ENCODE results near the gene ABCC1. TPM values are rescaled to one million over a fixed set of nuclear protein-coding genes. Genes with fewer than 3 reads are reported as not detected.
A peak's percentile ranks its signal among the peaks of the same experiment; 100 is the strongest.

Gene ABCC1
- total RNA-seq, 3 donors from 2014 or later: 13.8 to 40.0 (median 25.5) TPM

DNA sequence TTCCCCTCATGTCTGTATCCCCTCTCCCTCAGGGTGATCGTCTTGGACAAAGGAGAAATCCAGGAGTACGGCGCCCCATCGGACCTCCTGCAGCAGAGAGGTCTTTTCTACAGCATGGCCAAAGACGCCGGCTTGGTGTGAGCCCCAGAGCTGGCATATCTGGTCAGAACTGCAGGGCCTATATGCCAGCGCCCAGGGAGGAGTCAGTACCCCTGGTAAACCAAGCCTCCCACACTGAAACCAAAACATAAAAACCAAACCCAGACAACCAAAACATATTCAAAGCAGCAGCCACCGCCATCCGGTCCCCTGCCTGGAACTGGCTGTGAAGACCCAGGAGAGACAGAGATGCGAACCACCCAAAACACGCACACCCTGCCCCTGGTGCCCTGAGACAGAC is 191.7 kb downstream of the ABCC1 start:
- DNase-seq (no peak), ATAC-seq (no peak)
- H3K9me3 ChIP-seq: no peaks in the 10 kb centered on the region
- H3K4me1 ChIP-seq (ENCODE audit: low read depth): no peaks in the 10 kb centered on the region
- intact Hi-C loops (cut with DNase I, micrococcal nuclease): loop anchor here in 1 of 2 donors (5.0 kb wide), 1 partner anchor 51 kb away; no protein-coding TSS in a partner anchor
- TF ChIP-seq, protein P1, sequence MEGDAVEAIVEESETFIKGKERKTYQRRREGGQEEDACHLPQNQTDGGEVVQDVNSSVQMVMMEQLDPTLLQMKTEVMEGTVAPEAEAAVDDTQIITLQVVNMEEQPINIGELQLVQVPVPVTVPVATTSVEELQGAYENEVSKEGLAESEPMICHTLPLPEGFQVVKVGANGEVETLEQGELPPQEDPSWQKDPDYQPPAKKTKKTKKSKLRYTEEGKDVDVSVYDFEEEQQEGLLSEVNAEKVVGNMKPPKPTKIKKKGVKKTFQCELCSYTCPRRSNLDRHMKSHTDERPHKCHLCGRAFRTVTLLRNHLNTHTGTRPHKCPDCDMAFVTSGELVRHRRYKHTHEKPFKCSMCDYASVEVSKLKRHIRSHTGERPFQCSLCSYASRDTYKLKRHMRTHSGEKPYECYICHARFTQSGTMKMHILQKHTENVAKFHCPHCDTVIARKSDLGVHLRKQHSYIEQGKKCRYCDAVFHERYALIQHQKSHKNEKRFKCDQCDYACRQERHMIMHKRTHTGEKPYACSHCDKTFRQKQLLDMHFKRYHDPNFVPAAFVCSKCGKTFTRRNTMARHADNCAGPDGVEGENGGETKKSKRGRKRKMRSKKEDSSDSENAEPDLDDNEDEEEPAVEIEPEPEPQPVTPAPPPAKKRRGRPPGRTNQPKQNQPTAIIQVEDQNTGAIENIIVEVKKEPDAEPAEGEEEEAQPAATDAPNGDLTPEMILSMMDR (IDR thresholded peaks at IDR 0.05): no peak
- no peak overlapping the region for H3K4me3 ChIP-seq
- H3K36me3 ChIP-seq (ENCODE audit: low read depth): peaks cover 4% of the 10 kb centered on the region

DNA sequence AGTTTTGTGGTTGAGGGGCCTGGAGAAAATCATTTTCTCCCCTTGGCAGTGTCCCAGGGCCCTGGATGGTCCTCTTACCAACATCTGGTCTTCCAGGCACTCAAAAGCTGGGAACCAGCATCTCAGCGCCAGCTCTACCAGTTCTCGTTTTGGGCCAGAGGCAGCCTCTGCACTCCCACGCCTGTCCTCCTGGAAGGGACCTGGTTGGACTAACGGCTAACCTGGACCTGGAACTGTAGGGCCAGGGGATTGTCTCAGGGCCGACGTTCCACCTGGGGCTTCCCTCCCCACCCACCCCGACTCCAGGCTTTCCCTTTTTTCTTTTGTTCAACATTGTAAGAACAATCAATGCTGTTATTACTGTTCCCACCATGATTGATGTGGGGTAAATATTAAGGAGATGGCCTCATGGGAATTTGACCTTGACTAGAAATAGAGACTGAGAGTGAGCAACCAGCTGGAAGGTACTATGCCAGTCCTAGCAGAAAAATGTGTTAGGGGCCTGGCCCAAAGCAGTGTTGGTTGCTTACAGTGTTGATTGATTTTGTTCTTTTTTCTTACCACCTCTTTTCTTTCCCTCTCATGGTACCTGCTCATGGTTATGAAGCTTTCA is 192.5 kb downstream of the ABCC1 start:
- no peak overlapping the region for H3K4me3 ChIP-seq
- no peaks in the 10 kb centered on the region for H3K9me3 ChIP-seq
- ATAC-seq (no peak), DNase-seq (no peak)
- TF ChIP-seq, protein P1 (IDR thresholded peaks at IDR 0.05): no peak
- peaks cover 4% of the 10 kb centered on the region for H3K36me3 ChIP-seq (ENCODE audit: low read depth)
- intact Hi-C loops (cut with DNase I, micrococcal nuclease): loop anchor here in 1 of 2 donors (5.0 kb wide), 1 partner anchor 50 kb away; no protein-coding TSS in a partner anchor
- H3K4me1 ChIP-seq (ENCODE audit: low read depth): no peaks in the 10 kb centered on the region

DNA sequence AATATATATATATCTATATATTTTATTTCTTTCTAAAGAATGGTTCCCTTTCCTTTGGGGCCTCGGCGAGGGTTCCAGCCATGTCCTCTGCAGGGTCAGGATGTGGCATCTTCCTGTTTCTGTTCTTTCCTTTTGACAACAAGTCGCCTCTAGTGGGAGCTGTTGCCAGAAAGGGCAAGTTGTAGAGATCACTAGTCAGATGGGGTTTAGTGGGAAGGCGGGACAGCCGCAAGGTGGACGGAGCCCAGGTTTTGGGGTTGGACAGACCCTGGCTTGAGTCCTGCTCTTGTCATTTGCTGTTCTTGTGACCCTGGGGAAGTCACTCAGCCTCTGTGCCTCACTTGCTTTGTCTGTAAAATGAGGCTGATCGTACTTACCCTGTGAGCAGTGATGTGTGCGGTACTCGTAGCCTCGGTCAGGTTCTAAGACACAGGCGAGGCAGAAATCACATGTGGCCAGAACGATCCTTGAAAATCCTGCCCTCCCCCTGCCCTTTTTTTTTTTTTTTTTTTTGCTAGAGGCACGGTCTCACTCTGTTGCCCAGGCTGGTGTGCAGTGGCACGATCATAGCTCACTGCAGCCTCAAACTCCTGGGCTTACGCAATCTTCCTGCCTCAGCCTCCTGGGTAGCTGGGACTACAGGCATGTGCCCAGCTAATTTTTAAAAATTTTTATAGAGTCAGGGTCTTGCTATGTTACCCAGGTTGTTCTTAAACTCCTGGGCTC is 193.8 kb downstream of the ABCC1 start:
- peak; percentile 32 for ATAC-seq
- H3K4me3 ChIP-seq: no peak overlapping the region
- TF ChIP-seq, protein P1 (IDR thresholded peaks at IDR 0.05): no peak
- no peaks in the 10 kb centered on the region for H3K9me3 ChIP-seq
- no peaks in the 10 kb centered on the region for H3K4me1 ChIP-seq (ENCODE audit: low read depth)
- peak in 1 of 3 donors; percentile 32 for DNase-seq
- intact Hi-C loops (cut with DNase I, micrococcal nuclease): loop anchor here in 1 of 2 donors (5.0 kb wide), 1 partner anchor 49 kb away; no protein-coding TSS in a partner anchor
- H3K36me3 ChIP-seq (ENCODE audit: low read depth): peaks cover under 1% of the 10 kb centered on the region

DNA sequence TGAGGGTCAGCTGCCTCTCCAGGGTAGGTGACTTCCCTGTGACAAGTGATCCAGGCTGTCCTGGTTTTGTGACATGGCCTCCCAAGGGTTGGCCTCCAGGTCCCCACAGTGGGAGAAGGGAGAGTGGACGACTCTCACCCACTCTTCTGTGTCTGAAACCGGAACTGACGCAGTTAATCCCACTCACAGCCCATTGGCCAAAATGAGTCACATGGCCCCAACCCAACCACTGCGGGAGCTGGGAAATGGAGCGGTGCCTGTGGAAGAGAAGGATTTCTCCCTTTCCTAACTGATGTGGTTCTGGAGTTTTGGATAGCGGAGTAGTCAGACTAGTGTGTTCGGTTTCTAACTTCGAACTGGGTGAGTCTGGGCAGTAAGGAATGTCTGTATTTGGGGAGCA is 194.5 kb downstream of the ABCC1 start:
- intact Hi-C loops (cut with DNase I, micrococcal nuclease): loop anchor here in 1 of 2 donors (5.0 kb wide), 1 partner anchor 48 kb away; no protein-coding TSS in a partner anchor
- TF ChIP-seq, protein P1 (IDR thresholded peaks at IDR 0.05): no peak
- no peaks in the 10 kb centered on the region for H3K36me3 ChIP-seq (ENCODE audit: low read depth)
- H3K4me1 ChIP-seq (ENCODE audit: low read depth): no peaks in the 10 kb centered on the region
- ATAC-seq (no peak), DNase-seq (no peak)
- H3K4me3 ChIP-seq: no peak overlapping the region
- H3K9me3 ChIP-seq: no peaks in the 10 kb centered on the region

DNA sequence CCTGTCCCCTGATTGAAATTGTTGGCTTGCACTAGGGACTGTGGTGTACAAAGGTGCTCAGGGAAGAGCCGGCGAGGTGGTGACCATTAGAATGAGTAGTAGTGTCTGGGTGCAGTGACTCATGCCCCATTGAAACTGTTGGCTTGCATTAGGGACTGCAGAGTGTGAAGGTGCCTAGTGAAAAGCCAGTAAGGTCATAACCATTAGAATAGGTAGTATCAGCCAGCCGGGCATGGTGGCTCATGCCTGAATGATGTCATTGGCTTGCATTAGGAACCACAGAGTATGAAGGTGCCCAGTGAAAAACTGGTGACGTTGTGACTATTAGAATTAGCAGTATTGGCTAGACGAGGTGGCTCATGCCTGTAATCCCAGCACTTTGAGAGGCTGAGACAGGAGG is 195.0 kb downstream of the ABCC1 start:
- Histone ChIP-seq H3K4me1 (ENCODE audit: low read depth) (no peaks in the 10 kb centered on the region), H3K36me3 (ENCODE audit: low read depth) (no peaks in the 10 kb centered on the region), H3K4me3 (no peak overlapping the region), H3K9me3 (no peaks in the 10 kb centered on the region)
- DNase-seq (no peak), ATAC-seq (no peak)
- TF ChIP-seq, protein P1 (IDR thresholded peaks at IDR 0.05): no peak
- intact Hi-C loops (cut with DNase I, micrococcal nuclease): loop anchor here in 1 of 2 donors (5.0 kb wide), 1 partner anchor 48 kb away; no protein-coding TSS in a partner anchor

Data from mucosa of descending colon (tissue), 3 donors.